SK-N-SH treated with all-trans-retinoic acid at 6 μM for 48 hours (cell line): ENCODE data around the gene UCHL5.

Experiments used
- CSDC2 ChIP-seq: fragments of 250-450 bp; sonication (Bioruptor Pico); IDR thresholded peaks from 2 replicates; pipeline ENCODE4 v1.5.0; 2020; ENCODE audit warnings: mild to moderate bottlenecking, moderate library complexity
- GLIS3 ChIP-seq: fragments of 250-450 bp; sonication (Bioruptor Pico); IDR thresholded peaks from 2 replicates; pipeline ENCODE4 v1.5.0; 2020; ENCODE audit warnings: mild to moderate bottlenecking, moderate library complexity
- SNAI2 ChIP-seq: fragments of 250-450 bp; sonication (Bioruptor Pico); IDR thresholded peaks from 2 replicates; pipeline ENCODE4 v1.5.0; 2020; ENCODE audit warnings: mild to moderate bottlenecking, moderate library complexity
- ZFP3 ChIP-seq: fragments of 250-450 bp; sonication (Bioruptor Pico); IDR thresholded peaks from 2 replicates; pipeline ENCODE4 v1.5.0; 2020; ENCODE audit warnings: mild to moderate bottlenecking, moderate library complexity
- ZNF565 ChIP-seq: fragments of 450-650 bp; formaldehyde crosslinking; conservative IDR thresholded peaks from 2 replicates; pipeline ENCODE4 v1.5.0; 2020; ENCODE audit warnings: low read depth, mild to moderate bottlenecking, moderate library complexity

DNA sequence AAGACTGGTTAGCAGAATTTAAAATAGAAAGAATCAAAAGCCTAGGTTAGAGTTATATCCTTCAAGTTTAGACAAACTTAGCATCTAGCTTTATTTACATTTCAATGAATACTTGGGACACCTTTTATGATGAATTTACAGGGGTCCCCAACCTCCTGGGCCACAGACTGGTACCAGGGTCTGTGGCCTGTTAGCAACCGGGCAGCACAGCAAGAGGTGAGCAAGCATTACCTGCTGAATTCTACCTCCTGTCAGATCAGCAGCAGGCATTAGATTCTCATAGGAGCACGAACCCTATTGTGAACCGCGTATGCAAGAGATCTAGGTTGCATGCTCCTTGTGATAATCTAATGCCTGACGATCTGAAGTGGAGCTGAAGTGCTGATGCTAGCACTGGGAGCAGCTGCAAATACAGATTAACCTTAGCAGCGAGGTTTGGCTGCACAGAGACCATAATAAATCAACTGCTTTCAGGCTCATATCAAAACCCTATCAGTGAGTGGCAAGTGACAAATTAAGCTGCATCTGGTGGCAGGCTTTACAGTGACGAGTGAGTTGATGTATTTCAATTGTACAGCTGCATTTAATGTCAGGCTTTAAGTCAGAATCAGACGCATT is 82.0 kb downstream of the UCHL5 start:
- TF ChIP-seq SNAI2 (CRISPR knock-in tag) = no peak
- no peak for TF ChIP-seq ZFP3 (CRISPR knock-in tag)
- no peak for TF ChIP-seq ZNF565
- no peak for TF ChIP-seq GLIS3 (CRISPR knock-in tag)
- no peak for TF ChIP-seq CSDC2 (CRISPR knock-in tag)
